ENCODE results near the gene ALOX15B.

DNA sequence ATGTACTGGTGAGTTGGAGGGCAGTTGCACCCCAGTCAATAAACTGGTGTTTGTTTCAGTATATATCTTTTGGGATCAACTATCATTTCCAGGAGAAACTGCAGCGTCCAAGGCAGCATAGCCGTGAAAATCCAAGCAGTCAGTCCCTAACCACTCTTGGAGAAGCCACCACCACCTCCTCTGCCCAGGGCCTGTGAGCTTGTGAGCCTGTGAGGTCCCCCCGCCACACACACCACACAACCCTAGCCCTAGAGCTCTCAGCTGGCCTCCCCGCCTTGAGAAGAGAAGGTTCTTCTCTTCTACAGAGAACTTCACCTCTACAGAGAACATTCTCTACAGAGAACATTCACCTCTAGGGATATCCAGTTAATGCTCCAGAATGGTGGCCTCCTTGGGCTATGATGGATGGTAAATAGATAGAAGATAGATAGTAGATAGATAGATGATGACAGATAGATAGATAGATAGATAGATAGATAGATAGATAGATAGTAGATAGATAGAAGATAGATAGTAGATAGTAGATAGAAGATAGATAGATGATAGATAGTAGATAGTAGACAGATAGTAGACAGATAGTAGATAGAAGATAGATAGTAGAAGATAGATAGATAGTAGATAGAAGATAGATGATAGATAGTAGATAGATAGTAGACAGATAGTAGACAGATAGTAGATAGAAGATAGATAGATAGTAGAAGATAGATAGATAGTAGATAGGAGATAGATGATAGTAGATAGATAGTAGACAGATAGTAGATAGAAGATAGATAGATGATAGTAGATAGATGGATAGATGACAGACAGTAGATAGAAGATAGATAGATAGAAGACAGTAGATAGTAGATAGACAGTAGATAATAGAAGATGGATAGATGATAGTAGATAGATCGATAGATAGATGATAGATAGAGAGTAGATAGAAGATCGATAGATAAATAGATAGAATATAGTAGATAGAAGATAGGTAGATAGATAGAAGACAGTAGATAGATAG, 13.7 kb downstream of the ALOX15B start:
- TF ChIP-seq POLR2A (IDR thresholded peaks at IDR 0.05; ENCODE audit: low read length) (no peak), GATA1 (IDR thresholded peaks at IDR 0.05; ENCODE audit: low read depth, low read length) (no peak)

Measured in erythroblast (primary cell).